Fibroblast of lung (primary cell): ENCODE data around the gene TCF12. TPM values are rescaled to one million over a fixed set of nuclear protein-coding genes. Genes with fewer than 3 reads are reported as not detected.

Experiments
- DNase-seq, 2 donors: peaks; one replicate each; pipeline versions ENCODE4 v3.0.0 to v3.0.0-alpha.2; 2010; ENCODE audit warnings: low read depth in 2 of 2
- H2AFZ ChIP-seq: 2 replicates; pipeline ENCODE4 v1.5.1; 2012; ENCODE audit warnings: low read length, control low read depth, inconsistent platforms
- H3K27ac ChIP-seq: 2 replicates; pipeline ENCODE4 v1.5.1; 2011; ENCODE audit warnings: low read length, control low read depth; ENCODE audit not compliant: insufficient read depth
- H3K27me3 ChIP-seq: 2 replicates; pipeline ENCODE4 v1.5.1; 2011; ENCODE audit warnings: mild to moderate bottlenecking, low read length; ENCODE audit not compliant: control insufficient read depth, insufficient read depth
- H3K36me3 ChIP-seq: 2 replicates; pipeline ENCODE4 v1.5.1; 2011; ENCODE audit warnings: low read length; ENCODE audit not compliant: control insufficient read depth, insufficient read depth
- H3K4me1 ChIP-seq: 2 replicates; pipeline ENCODE4 v1.5.1; 2011; ENCODE audit warnings: low read length; ENCODE audit not compliant: control insufficient read depth, insufficient read depth; ENCODE audit errors: extremely low read depth
- H3K4me2 ChIP-seq: 2 replicates; pipeline ENCODE4 v1.5.1; 2011; ENCODE audit warnings: low read length, control low read depth; ENCODE audit not compliant: insufficient read depth; ENCODE audit errors: extremely low read depth
- H3K4me3 ChIP-seq, 4 experiments: fragments of 200-600 bp in 1 of 4; sonication (generic) in 1 of 4; replicated peaks in 1 of 4; 2 replicates each; pipeline ENCODE4 v1.5.1; 2011 to 2016; ENCODE audit warnings: low read length in 4 of 4, low read depth in 3 of 4, mild to moderate bottlenecking in 3 of 4, control low read depth in 2 of 4, inconsistent platforms in 1 of 4, mixed read lengths in 1 of 4; ENCODE audit not compliant: insufficient read depth in 1 of 4; ENCODE audit errors: control extremely low read depth in 1 of 4
- H3K79me2 ChIP-seq: 2 replicates; pipeline ENCODE4 v1.5.1; 2012; ENCODE audit warnings: mild to moderate bottlenecking, low read length, inconsistent platforms; ENCODE audit not compliant: control insufficient read depth, insufficient read depth
- H3K9ac ChIP-seq: 2 replicates; pipeline ENCODE4 v1.5.1; 2011; ENCODE audit warnings: mild to moderate bottlenecking, low read length, control low read depth; ENCODE audit not compliant: insufficient read depth
- H3K9me3 ChIP-seq: 2 replicates; pipeline ENCODE4 v1.5.1; 2012; ENCODE audit warnings: low read depth, low read length; ENCODE audit not compliant: control insufficient read depth, insufficient read depth
- H4K20me1 ChIP-seq: 2 replicates; pipeline ENCODE4 v1.5.1; 2011; ENCODE audit warnings: low read length; ENCODE audit not compliant: control insufficient read depth, insufficient read depth; ENCODE audit errors: extremely low read depth
- EZH2 ChIP-seq: IDR thresholded peaks from 2 replicates; pipeline ENCODE4 v1.5.1; 2012; ENCODE audit warnings: low read length, control low read depth, mild to moderate bottlenecking; ENCODE audit errors: missing control alignments
- polyA plus RNA-seq, 2 donors: library from polyadenylated mRNA; depleted of rRNA in 1 of 2; stranded (reverse) in 1 of 2; unstranded in 1 of 2; fragments of >200 nt; gene quantifications; 2 replicates each; pipeline ENCODE4 v1.2.1, GENCODE V29; 2011 to 2012; ENCODE audit warnings: missing spikeins in 1 of 2
- total RNA-seq: library from RNA; depleted of rRNA; stranded (reverse); fragments of >200 nt; gene quantifications from 2 replicates; pipeline ENCODE4 v1.2.1, GENCODE V29; 2014
- TF ChIP-seq, protein P1 (sequence below), 2 donors: IDR thresholded peaks in 1 of 2; conservative IDR thresholded peaks in 1 of 2; 1 replicate in 1 of 2; 2 replicates in 1 of 2; pipeline ENCODE4 v1.5.1; 2011 to 2012; ENCODE audit warnings: low read length in 2 of 2, control low read depth in 1 of 2, inconsistent platforms in 1 of 2, low read depth in 1 of 2, mild to moderate bottlenecking in 1 of 2

TCF12 gene
- total and polyA plus RNA-seq, 2 donors (not counting 1 experiment from before 2014, with no cell fraction given) = 105 to 232 TPM

DNA sequence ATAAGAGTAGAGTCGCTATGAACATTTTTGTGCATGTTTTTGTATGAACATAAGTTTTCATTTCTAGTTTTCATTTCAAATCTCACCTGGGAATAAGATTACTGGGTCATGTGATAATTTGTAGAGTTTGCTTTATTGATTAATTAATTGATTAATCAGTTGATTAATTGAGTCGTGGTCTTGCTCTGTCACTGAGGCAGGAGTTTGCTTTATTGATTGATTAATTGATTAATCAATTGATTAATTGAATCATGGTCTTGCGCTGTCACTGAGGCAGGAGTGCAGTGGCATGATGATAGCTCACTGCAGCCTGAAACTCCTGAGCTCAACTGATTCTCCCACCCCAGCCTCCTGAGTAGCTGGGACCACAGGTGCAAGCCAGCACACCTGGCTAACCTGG is 111.6 kb downstream of the TCF12 start:
- H3K27ac ChIP-seq = no peak overlapping the region
- DNase-seq = no peak
- no peak overlapping the region for H2AFZ ChIP-seq
- no peak overlapping the region for H3K4me3 ChIP-seq
- H3K4me2 ChIP-seq = no peak overlapping the region
- H3K79me2 ChIP-seq = peaks cover 45% of the 10 kb centered on the region
- no peaks in the 10 kb centered on the region for H3K9me3 ChIP-seq
- no peaks in the 10 kb centered on the region for H4K20me1 ChIP-seq
- H3K9ac ChIP-seq = no peak overlapping the region
- TF ChIP-seq, protein P1, sequence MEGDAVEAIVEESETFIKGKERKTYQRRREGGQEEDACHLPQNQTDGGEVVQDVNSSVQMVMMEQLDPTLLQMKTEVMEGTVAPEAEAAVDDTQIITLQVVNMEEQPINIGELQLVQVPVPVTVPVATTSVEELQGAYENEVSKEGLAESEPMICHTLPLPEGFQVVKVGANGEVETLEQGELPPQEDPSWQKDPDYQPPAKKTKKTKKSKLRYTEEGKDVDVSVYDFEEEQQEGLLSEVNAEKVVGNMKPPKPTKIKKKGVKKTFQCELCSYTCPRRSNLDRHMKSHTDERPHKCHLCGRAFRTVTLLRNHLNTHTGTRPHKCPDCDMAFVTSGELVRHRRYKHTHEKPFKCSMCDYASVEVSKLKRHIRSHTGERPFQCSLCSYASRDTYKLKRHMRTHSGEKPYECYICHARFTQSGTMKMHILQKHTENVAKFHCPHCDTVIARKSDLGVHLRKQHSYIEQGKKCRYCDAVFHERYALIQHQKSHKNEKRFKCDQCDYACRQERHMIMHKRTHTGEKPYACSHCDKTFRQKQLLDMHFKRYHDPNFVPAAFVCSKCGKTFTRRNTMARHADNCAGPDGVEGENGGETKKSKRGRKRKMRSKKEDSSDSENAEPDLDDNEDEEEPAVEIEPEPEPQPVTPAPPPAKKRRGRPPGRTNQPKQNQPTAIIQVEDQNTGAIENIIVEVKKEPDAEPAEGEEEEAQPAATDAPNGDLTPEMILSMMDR (conservative IDR thresholded peaks at IDR 0.05 in 1 of 2, IDR thresholded peaks at IDR 0.05 in 1 of 2; ENCODE audit: low read depth in 1 of 2, low read length in 2 of 2) = no peak
- TF ChIP-seq EZH2 = no peak
- H3K36me3 ChIP-seq = no peaks in the 10 kb centered on the region
- no peaks in the 10 kb centered on the region for H3K27me3 ChIP-seq
- peaks cover 4% of the 10 kb centered on the region for H3K4me1 ChIP-seq

DNA sequence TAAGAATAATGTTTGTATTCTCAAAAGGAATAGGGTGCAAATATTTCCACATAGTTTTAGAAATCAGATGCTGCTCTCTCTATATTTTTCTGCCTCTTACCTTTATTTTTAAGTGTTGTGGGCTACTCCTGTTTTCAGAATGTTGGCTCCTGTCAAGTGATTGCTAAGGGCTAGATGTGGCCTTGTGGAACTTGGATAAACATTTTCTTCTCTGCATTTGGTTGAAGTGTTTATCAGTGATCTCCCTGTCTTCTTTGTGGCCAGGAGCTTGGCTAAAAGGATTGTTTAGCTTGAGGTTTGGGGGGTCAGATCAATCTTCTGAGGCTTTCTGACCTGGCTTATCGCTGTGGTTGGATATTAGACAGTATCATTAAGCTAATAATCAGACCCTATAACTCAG is 112.6 kb downstream of the TCF12 start:
- Histone ChIP-seq H3K4me3 (no peak overlapping the region), H3K36me3 (no peaks in the 10 kb centered on the region), H3K79me2 (peaks cover 45% of the 10 kb centered on the region), H3K4me2 (no peak overlapping the region), H3K27ac (no peak overlapping the region), H3K9ac (no peak overlapping the region), H2AFZ (no peak overlapping the region), H3K9me3 (no peaks in the 10 kb centered on the region), H3K27me3 (no peaks in the 10 kb centered on the region), H3K4me1 (peaks cover 4% of the 10 kb centered on the region), H4K20me1 (no peaks in the 10 kb centered on the region)
- TF ChIP-seq EZH2 = no peak
- TF ChIP-seq, protein P1 (conservative IDR thresholded peaks at IDR 0.05 in 1 of 2, IDR thresholded peaks at IDR 0.05 in 1 of 2; ENCODE audit: low read depth in 1 of 2, low read length in 2 of 2) = no peak
- no peak for DNase-seq

DNA sequence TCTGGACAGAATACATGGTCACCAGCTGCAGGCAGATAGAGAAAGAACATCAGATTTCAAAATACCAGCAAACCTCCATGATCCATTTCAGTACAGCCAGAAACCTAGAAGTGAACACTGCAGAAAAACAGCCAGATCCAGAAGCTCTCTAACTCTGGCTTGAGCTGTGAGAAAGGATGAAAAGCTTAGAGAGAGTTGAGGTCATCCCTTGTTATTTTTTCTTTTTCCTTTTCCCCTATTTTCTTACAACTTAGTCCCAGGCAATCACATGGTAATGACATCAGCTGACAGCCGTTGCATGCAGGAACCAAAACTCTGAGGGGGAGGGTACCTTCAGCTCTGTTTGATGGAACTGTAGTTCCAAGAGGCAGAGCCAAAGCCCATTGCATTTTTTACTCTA is 113.2 kb downstream of the TCF12 start:
- no peak overlapping the region for H3K9ac ChIP-seq
- no peaks in the 10 kb centered on the region for H4K20me1 ChIP-seq
- no peaks in the 10 kb centered on the region for H3K36me3 ChIP-seq
- TF ChIP-seq, protein P1 (conservative IDR thresholded peaks at IDR 0.05 in 1 of 2, IDR thresholded peaks at IDR 0.05 in 1 of 2; ENCODE audit: low read depth in 1 of 2, low read length in 2 of 2) = no peak
- TF ChIP-seq EZH2 = no peak
- DNase-seq = peak; percentile 57 to 84
- no peaks in the 10 kb centered on the region for H3K9me3 ChIP-seq
- no peak overlapping the region for H3K4me3 ChIP-seq
- no peak overlapping the region for H3K27ac ChIP-seq
- no peaks in the 10 kb centered on the region for H3K27me3 ChIP-seq
- peaks cover 42% of the 10 kb centered on the region for H3K79me2 ChIP-seq
- H2AFZ ChIP-seq = no peak overlapping the region
- no peak overlapping the region for H3K4me2 ChIP-seq
- H3K4me1 ChIP-seq = peaks cover 4% of the 10 kb centered on the region
